GM23248 (cell line): ENCODE results near the gene MTMR11.

Experiments
- EZH2 ChIP-seq: fragments of 200-600 bp; sonication (generic); IDR thresholded peaks from 2 replicates; pipeline ENCODE4 v1.6.1; 2018; ENCODE audit warnings: antibody characterized with exemption, mild to moderate bottlenecking; ENCODE audit not compliant: insufficient read depth, poor library complexity, severe bottlenecking
- EZH2phosphoT487 ChIP-seq: fragments of 200-600 bp; sonication (generic); IDR thresholded peaks from 2 replicates; pipeline ENCODE4 v1.6.1; 2018; ENCODE audit warnings: antibody characterized with exemption, moderate library complexity, mild to moderate bottlenecking, low read depth; ENCODE audit not compliant: insufficient read depth

GRCh38 chr1:149923626-149924025 is 13.1 kb downstream of the MTMR11 start:
- no peak for TF ChIP-seq EZH2
- no peak for TF ChIP-seq EZH2phosphoT487
